HepG2 (cell line): ENCODE measurements around the gene SOCS1. TPM values are rescaled to one million over a fixed set of nuclear protein-coding genes. Genes with fewer than 3 reads are reported as not detected.
A peak's percentile ranks its signal among the peaks of the same experiment; 100 is the strongest.

Source experiments
- ARNT ChIP-seq: fragments of 450-650 bp; IDR thresholded peaks from 2 replicates; pipeline ENCODE4 v1.6.1; 2017
- ARNTL ChIP-seq: sonication (generic); formaldehyde crosslinking; IDR thresholded peaks from 2 replicates; pipeline ENCODE4 v1.4.0; 2020; ENCODE audit warnings: mild to moderate bottlenecking, missing genetic modification reagents
- ATF7 ChIP-seq, 2 experiments: fragments of 450-650 bp in 1 of 2; sonication (generic) in 1 of 2; formaldehyde crosslinking in 1 of 2; IDR thresholded peaks; 2 replicates each; pipeline versions ENCODE4 v1.4.0 to v1.6.1; 2016 to 2020; ENCODE audit warnings: antibody characterized with exemption in 1 of 2, mild to moderate bottlenecking in 1 of 2, missing genetic modification reagents in 1 of 2
- CEBPG ChIP-seq: IDR thresholded peaks from 2 replicates; pipeline ENCODE4 v1.6.1; 2016
- FOXK2 ChIP-seq: fragments of 450-650 bp; IDR thresholded peaks from 2 replicates; pipeline ENCODE4 v1.6.1; 2016
- GTF3A ChIP-seq: sonication (generic); formaldehyde crosslinking; conservative IDR thresholded peaks from 2 replicates; pipeline ENCODE4 v1.4.0; 2020; ENCODE audit warnings: mild to moderate bottlenecking, missing genetic modification reagents
- HMG20B ChIP-seq: conservative IDR thresholded peaks from 2 replicates; pipeline ENCODE4 v1.6.1; 2016; ENCODE audit warnings: missing genetic modification reagents, missing compliant biosample characterization
- HNF4G ChIP-seq, 2 experiments: sonication (generic) in 1 of 2; formaldehyde crosslinking in 1 of 2; IDR thresholded peaks; 2 replicates each; pipeline versions ENCODE4 v1.4.0 to v1.6.1; 2011 to 2020; ENCODE audit warnings: borderline replicate concordance in 2 of 2, low read depth in 2 of 2, mild to moderate bottlenecking in 2 of 2, low read length in 1 of 2, missing genetic modification reagents in 1 of 2, moderate library complexity in 1 of 2
- IKZF1 ChIP-seq: fragments of 450-650 bp; IDR thresholded peaks from 2 replicates; pipeline ENCODE4 v1.7.1; 2016
- KLF9 ChIP-seq: IDR thresholded peaks from 2 replicates; pipeline ENCODE4 v1.6.1; 2016; ENCODE audit warnings: low read depth
- MTA1 ChIP-seq: sonication (generic); formaldehyde crosslinking; IDR thresholded peaks from 2 replicates; pipeline ENCODE4 v1.4.0; 2020; ENCODE audit warnings: missing genetic modification reagents, mild to moderate bottlenecking, borderline replicate concordance
- NFE2L2 ChIP-seq: fragments of 150-350 bp; IDR thresholded peaks from 2 replicates; pipeline ENCODE4 v1.6.1; 2014; ENCODE audit warnings: low read length
- NFKB2 ChIP-seq: sonication (generic); formaldehyde crosslinking; IDR thresholded peaks from 2 replicates; pipeline ENCODE4 v1.4.0; 2020; ENCODE audit warnings: missing genetic modification reagents, borderline replicate concordance
- NFRKB ChIP-seq: fragments of 450-650 bp; IDR thresholded peaks from 2 replicates; pipeline ENCODE4 v1.6.1; 2017
- NPAS2 ChIP-seq: sonication (generic); formaldehyde crosslinking; IDR thresholded peaks from 2 replicates; pipeline ENCODE4 v1.8.0; 2022; ENCODE audit warnings: mild to moderate bottlenecking, missing genetic modification reagents, borderline replicate concordance
- PHF21A ChIP-seq: sonication (generic); formaldehyde crosslinking; IDR thresholded peaks from 2 replicates; pipeline ENCODE4 v1.5.0; 2020; ENCODE audit warnings: mild to moderate bottlenecking, missing genetic modification reagents
- RBM22 ChIP-seq: fragments of 200-400 bp; formaldehyde crosslinking; optimal IDR thresholded peaks from 2 replicates; pipeline ENCODE3; 2017; ENCODE audit warnings: mild to moderate bottlenecking, low read length, moderate library complexity
- RFX5 ChIP-seq: IDR thresholded peaks from 2 replicates; pipeline ENCODE4 v1.6.1; 2011; ENCODE audit warnings: low read depth, low read length, improper control_type of control experiment
- SETDB1 ChIP-seq: sonication (generic); formaldehyde crosslinking; IDR thresholded peaks from 2 replicates; pipeline ENCODE4 v1.5.1; 2020; ENCODE audit warnings: missing genetic modification reagents, mild to moderate bottlenecking, borderline replicate concordance
- SIN3A ChIP-seq: IDR thresholded peaks from 2 replicates; pipeline ENCODE4 v1.6.1; 2011; ENCODE audit warnings: low read depth, mild to moderate bottlenecking, control low read depth, low read length, borderline replicate concordance
- SRSF1 ChIP-seq: fragments of 200-400 bp; formaldehyde crosslinking; optimal IDR thresholded peaks from 2 replicates; pipeline ENCODE3; 2017; ENCODE audit warnings: mild to moderate bottlenecking, low read depth, low read length, moderate library complexity
- WIZ ChIP-seq: sonication (generic); formaldehyde crosslinking; IDR thresholded peaks from 2 replicates; pipeline ENCODE4 v1.5.1; 2020; ENCODE audit warnings: mild to moderate bottlenecking, missing genetic modification reagents
- YEATS4 ChIP-seq: sonication (generic); formaldehyde crosslinking; IDR thresholded peaks from 2 replicates; pipeline ENCODE4 v1.4.0; 2020; ENCODE audit warnings: missing genetic modification reagents, borderline replicate concordance
- ZNF432 ChIP-seq: sonication (generic); formaldehyde crosslinking; IDR thresholded peaks from 2 replicates; pipeline ENCODE4 v1.5.0; 2020; ENCODE audit warnings: missing genetic modification reagents, mild to moderate bottlenecking, borderline replicate concordance
- ZNF614 ChIP-seq: IDR thresholded peaks from 2 replicates; pipeline ENCODE4 v1.6.1; 2018; ENCODE audit warnings: missing biosample characterization, missing genetic modification reagents, inconsistent platforms, borderline replicate concordance
- ZNF772 ChIP-seq: sonication (generic); formaldehyde crosslinking; IDR thresholded peaks from 2 replicates; pipeline ENCODE4 v1.5.0; 2020; ENCODE audit warnings: mild to moderate bottlenecking, missing genetic modification reagents
- ZSCAN30 ChIP-seq: sonication (generic); formaldehyde crosslinking; IDR thresholded peaks from 2 replicates; pipeline ENCODE4 v1.5.0; 2020; ENCODE audit warnings: mild to moderate bottlenecking, missing genetic modification reagents
- ZSCAN9 ChIP-seq: IDR thresholded peaks from 2 replicates; pipeline ENCODE4 v1.6.1; 2016; ENCODE audit warnings: borderline replicate concordance
- polyA plus RNA-seq, 8 experiments: library from polyadenylated mRNA; depleted of rRNA in 3 of 8; stranded (reverse) in 7 of 8; unstranded in 1 of 8; fragments of >200 nt; fragmentation: Illumina TruSeq in 4 of 8; extraction: Trizol in 4 of 8; gene quantifications; 2 replicates each; pipeline versions ENCODE4 v1.2.1 to v1.2.3, GENCODE V29; 2011 to 2016; ENCODE audit warnings: low read depth in 4 of 8, missing spikeins in 1 of 8, mixed read lengths in 1 of 8; ENCODE audit not compliant: insufficient read depth in 1 of 8
- total RNA-seq, 5 experiments: library from RNA; depleted of rRNA; stranded (reverse); fragments of >200 nt; fragmentation: Illumina TruSeq; extraction: Trizol; gene quantifications; 2 replicates each; pipeline ENCODE4 v1.2.3, GENCODE V29; 2016; ENCODE audit warnings: low read depth in 1 of 5
- TF ChIP-seq, protein P1 (sequence below): sonication (generic); formaldehyde crosslinking; IDR thresholded peaks from 2 replicates; pipeline ENCODE4 v1.5.0; 2020; ENCODE audit warnings: mild to moderate bottlenecking, missing genetic modification reagents

The SOCS1 gene
- total and polyA plus RNA-seq, 2 of the 13 experiments (the other 11 are each of a cell fraction or from before 2014, with no cell fraction given): 5.3 to 6.3 TPM

DNA sequence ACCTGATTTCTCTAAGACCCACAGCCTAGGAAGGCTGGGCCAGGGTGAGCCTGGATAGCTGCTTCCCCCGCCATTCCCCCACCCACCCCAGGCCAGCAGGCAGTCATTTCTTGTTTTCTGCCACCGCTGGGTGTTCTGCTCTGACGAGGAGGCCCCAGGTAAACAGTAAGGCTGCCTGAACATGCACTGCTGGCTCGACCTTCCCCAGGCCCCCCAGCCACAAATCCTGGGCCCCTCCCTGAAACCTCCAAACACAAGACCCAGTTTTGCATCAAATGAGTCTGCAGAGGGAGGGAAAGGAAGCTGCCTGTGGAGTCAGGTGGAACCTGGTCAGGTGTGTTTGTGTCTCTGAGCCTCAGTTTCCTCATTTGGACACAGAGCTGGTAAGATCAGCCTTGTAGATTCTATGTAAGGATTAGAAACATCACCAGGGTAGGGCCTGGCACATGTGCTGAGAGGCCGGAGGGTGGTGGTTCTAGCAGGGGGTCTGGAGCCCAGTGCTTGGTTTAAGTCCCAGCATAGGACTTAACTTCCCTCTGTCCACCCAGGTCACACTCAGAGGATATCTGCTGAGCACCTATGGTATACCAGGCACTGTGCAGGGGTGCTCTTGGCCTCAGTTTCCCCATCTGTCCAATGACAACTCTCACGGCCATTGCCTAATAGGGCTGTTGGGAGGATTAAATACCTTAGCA lies 44.0 kb upstream of the SOCS1 start (continued):
- TF ChIP-seq HNF4G (IDR thresholded peaks at IDR 0.05; ENCODE audit: borderline replicate concordance, low read depth, low read length) (no peak), HNF4G (CRISPR knock-in tag; IDR thresholded peaks at IDR 0.05; ENCODE audit: borderline replicate concordance, low read depth) (no peak), RBM22 (no peak), ZNF772 (CRISPR knock-in tag) (no peak), ZNF432 (CRISPR knock-in tag) (no peak), SRSF1 (peak; percentile 42), IKZF1 (no peak), SIN3A (no peak), ARNTL (CRISPR knock-in tag) (0 out of 2 replicates have a peak, but pooled peaks have one; percentile 28), GTF3A (no peak), ARNT (no peak), WIZ (CRISPR knock-in tag) (no peak), NFRKB (no peak), ZSCAN9 (CRISPR knock-in tag) (no peak), KLF9 (no peak), SETDB1 (no peak), CEBPG (CRISPR knock-in tag) (no peak), HMG20B (CRISPR knock-in tag) (no peak), NFKB2 (CRISPR knock-in tag) (no peak; the same call in 1 of the 2 replicates), NFE2L2 (no peak), MTA1 (CRISPR knock-in tag) (no peak), ATF7 (IDR thresholded peaks at IDR 0.05) (no peak), ATF7 (CRISPR knock-in tag; IDR thresholded peaks at IDR 0.05) (no peak), ZNF614 (CRISPR knock-in tag) (no peak; the same call in 1 of the 2 replicates), FOXK2 (no peak), YEATS4 (CRISPR knock-in tag) (no peak), RFX5 (no peak), NPAS2 (no peak), ZSCAN30 (no peak), PHF21A (no peak)
- TF ChIP-seq, protein P1, sequence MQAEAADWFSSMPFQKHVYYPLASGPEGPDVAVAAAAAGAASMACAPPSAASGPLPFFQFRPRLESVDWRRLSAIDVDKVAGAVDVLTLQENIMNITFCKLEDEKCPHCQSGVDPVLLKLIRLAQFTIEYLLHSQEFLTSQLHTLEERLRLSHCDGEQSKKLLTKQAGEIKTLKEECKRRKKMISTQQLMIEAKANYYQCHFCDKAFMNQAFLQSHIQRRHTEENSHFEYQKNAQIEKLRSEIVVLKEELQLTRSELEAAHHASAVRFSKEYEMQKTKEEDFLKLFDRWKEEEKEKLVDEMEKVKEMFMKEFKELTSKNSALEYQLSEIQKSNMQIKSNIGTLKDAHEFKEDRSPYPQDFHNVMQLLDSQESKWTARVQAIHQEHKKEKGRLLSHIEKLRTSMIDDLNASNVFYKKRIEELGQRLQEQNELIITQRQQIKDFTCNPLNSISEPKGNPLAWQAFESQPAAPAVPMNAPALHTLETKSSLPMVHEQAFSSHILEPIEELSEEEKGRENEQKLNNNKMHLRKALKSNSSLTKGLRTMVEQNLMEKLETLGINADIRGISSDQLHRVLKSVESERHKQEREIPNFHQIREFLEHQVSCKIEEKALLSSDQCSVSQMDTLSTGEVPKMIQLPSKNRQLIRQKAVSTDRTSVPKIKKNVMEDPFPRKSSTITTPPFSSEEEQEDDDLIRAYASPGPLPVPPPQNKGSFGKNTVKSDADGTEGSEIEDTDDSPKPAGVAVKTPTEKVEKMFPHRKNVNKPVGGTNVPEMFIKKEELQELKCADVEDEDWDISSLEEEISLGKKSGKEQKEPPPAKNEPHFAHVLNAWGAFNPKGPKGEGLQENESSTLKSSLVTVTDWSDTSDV (CRISPR knock-in tag): 0 out of 2 replicates have a peak, but pooled peaks have one; percentile 70
